ENCODE data around the gene KHDC1L.
"Not testable (repeated sequence)": the region's sequence is repeated elsewhere in the genome, so short reads cannot be mapped to it uniquely, and the experiment has no call there.

Gene KHDC1L, protein sequence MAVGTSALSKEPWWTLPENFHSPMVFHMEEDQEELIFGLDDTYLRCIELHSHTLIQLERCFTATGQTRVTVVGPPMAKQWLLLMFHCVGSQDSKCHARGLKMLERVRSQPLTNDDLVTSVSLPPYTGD

GRCh38 chr6:73225396-73225795 lies at the start of gene KHDC1L:
Gene KHDC1L (minus strand): TSS chr6:73225496. CDS start chr6:73225408, 88 bp downstream.
- no peak for DNase-seq (ENCODE audit: low read depth, low spot score)

- DNase-seq (ENCODE audit: low read depth, low spot score) = not testable (repeated sequence)
These were observed 44.0 kb upstream of the KHDC1L start for GRCh38 chr6:73269296-73269695.

- DNase-seq (ENCODE audit: low read depth, low spot score) = not testable (repeated sequence)
These were observed 43.6 kb upstream of the KHDC1L start for GRCh38 chr6:73268896-73269295.

DNA sequence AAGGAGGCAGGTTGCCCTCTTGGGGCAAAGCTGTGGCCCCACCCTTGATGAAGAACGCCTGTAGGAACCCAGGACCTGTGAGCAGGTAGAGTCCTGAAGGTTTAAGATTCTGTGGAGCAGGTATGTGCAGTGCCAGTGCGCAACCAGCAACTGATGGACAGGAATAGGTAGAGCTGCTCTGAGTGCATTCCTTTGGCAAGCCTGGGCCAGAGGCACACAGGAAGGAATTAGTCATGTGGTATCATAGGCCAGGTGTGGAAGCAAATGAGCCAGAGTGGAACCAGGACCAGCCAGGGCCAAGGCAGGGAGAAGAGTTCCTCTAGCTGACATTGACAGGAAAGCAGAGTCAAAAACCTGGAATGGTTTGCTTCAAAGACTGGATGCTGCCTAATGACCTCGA lies 39.1 kb upstream of the KHDC1L start:
- DNase-seq (ENCODE audit: low read depth, low spot score) = no peak

DNA sequence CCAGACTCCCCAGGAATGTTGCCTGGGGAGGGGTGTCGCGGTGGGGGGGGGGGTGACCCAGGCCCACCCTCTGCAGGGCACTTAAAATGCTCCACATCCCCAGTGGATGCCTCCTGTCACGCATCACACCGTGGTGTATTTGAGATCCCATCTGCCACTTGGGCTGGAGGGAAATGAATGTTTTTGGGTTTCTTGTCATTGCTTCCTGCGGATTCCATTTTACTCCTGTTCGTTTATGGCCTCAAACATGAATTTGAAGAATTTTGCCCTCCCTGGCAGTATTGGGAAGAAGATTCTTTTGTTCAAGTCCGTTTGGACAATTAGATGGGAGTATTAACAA lies 38.2 kb upstream of the KHDC1L start:
- no peak for DNase-seq (ENCODE audit: low read depth, low spot score)

DNA sequence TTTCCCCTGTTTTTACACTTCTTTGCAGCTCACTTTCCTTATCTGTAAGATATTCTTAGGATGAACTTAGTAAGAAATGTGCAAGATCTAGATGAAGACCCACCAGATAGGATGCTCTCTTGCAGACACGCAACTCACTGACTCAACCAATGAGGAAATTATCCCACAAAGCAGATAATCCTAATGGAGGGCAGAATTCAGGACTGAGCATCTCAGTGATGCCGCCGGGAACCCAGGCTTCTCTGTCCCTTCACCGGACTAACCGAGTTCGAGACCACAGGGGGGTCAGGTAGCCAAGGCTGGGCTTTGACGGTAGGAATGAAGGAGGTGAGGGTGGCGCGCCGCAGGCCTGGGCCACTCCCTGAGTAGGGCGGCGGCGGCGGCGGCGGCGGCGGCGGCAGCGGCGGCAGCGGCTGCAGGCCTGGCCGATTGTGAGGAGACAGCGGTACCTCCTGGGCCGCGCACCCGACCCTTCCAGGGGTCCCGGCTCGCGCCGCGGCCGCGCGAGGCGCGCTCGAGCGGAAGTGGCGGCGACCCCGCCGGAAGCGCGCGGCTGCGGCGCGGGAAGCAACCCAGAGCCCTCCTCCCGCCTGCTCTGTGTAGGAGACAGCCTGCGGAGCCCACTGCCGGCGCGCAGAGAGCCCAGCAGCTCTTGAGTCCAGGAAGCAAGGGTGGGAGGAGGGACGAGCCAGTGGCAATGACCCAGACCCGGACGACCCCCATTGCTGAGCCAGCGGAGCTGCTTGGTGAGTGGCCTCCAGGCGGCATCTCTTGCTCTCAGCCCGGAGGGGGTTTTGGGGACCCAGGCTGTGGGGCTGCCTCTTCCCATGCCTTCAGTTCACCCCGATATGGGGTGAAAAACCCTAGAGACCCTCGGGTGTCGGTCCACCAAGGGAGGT lies 37.6 kb upstream of the KHDC1L start, which contains the start of gene KHDC1:
Gene KHDC1 (minus strand): TSS at position 526 of the 899 bp plus-strand sequence. CDS start 20,679 bp downstream, outside the sequence.
- no peak for DNase-seq (ENCODE audit: low read depth, low spot score)

DNA sequence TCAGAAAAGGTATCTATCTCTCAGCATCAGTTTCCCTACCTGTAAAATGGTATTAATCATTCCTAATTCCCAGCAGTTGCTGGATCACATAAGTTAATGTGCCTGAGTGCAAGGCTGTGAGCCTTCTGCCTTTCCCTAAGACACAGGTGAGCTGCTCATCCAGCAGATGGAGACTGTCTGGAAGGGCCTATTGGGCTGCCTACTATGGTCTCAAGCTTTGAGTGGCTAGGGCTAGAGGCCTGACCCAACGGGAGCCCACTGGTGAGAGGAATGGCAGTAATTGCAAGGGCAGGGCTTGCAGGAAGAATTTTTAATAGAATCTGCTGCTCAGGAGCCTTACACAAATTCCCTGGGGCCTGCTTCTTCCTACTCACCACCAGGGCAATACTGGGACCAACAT lies 33.4 kb upstream of the KHDC1L start:
- DNase-seq (ENCODE audit: low read depth, low spot score) = no peak

- not testable (repeated sequence) for DNase-seq (ENCODE audit: low read depth, low spot score)
These were observed 29.0 kb upstream of the KHDC1L start for GRCh38 chr6:73254323-73254722.

- DNase-seq (ENCODE audit: low read depth, low spot score) = no peak
These were observed 27.4 kb upstream of the KHDC1L start for GRCh38 chr6:73252703-73253102.

DNA sequence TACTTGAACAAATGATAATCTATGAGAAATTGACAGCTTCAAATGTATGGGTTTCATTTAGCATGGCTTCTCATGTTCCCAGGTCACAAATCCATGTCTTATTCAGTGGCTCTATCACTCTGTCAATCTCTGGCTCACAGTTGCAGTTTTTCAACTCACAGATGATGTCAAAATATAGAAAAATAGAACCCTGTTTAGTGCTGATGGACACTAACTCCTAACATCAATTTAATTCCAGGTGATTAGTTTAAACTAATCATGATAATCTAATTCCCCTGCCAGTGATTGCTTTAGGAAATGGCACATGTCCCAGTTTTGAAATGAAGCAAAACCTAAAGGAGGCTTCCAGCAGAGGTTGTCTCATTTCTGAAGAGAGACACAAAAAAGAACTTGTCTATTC lies 24.7 kb upstream of the KHDC1L start:
- DNase-seq (ENCODE audit: low read depth, low spot score) = no peak

DNA sequence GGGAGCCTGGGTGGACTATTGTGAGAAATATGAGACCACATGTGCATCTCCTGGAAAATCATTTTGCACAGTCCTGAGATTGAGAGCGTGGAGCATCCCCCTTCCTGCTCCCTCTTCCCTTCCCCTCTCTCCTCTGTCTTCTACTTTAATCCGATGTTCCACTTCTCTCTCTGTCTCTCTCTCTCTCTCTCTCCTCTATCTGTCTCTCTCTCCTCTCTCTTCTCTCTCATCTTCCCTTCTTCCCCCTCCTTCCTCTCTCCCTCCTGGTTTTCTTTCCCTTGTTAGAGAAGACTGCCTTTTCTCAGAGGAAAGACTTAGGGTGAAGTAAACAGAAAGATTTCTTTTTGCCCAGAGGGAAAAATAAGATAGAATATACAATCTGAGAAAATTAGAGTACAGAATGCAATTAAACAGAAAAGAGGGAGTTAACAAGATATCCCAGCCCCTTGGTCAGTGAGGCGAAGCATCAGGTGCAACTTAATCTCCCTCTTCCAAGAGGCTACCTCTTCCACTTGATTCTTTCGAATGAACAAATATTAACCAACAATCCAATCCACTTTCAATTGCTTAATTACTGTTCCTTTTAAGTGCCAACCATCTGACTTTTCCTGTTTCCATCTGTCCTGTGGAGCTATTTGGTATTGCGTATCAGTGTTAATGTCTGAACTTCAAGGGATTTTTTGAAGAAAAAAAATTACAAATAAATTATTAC lies 23.1 kb upstream of the KHDC1L start:
- no peak for DNase-seq (ENCODE audit: low read depth, low spot score)

DNA sequence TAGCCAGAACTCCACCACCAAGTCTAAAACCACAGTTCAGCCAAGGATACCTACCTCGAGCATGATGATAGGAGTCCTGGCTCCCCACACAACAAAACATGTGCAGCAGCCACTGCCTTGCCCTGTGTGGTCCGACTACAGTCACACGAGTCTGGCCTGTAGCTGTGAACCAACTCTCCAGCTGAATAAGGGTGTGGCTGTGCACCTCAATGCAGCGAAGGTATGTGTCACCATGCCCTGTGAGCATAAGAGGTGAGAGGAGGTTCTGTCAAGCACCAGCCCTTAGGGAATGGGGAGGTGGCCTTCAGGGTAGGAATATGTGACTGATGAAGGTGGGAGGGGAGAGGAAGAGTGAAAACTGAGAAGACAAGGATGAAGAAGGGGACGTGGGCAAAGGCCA lies 16.7 kb upstream of the KHDC1L start:
- no peak for DNase-seq (ENCODE audit: low read depth, low spot score)

DNA sequence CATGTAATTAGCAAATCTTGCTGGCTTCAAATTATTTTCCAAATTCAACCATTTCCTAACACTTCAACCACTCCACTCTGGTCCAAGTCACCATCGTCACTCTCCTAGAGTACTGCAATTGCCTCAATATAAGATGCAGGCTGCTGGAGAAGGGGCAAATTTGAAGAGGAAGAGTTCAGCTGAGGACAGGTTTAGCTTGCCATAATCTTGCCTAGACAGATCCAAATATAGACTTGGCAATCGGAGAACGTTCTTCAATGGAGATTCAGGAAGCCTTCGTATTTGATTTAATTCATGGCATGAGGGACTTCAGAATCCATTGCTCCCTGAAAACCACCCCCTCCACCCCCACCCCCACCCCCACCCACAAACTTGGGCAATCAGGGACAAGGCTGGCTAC lies 15.4 kb upstream of the KHDC1L start:
- DNase-seq (ENCODE audit: low read depth, low spot score) = no peak

GRCh38 chr6:73236144-73236750 lies 11.0 kb upstream of the KHDC1L start:
- DNase-seq (ENCODE audit: low read depth, low spot score) = no peak

DNA sequence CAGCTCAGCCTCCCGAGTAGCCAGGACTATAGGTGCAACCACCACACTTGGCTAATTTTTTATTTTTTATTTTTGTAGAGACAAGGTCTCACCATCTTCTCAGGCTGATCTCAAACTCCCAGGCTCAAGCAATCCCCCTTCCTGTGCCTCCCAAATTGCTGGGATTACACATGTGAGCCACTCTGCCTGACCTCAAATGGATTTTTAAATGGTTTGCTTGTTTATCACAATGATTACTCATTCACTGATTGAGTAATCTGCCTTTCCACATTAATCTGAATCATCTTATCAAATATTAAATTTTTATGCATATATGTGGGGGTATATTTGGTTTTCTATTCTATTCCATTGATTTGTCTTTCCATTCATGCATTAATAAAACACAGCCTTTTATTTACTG lies 9.4 kb upstream of the KHDC1L start:
- DNase-seq (ENCODE audit: low read depth, low spot score) = no peak

GRCh38 chr6:73233971-73234370 lies 8.7 kb upstream of the KHDC1L start:
- not testable (repeated sequence) for DNase-seq (ENCODE audit: low read depth, low spot score)

DNA sequence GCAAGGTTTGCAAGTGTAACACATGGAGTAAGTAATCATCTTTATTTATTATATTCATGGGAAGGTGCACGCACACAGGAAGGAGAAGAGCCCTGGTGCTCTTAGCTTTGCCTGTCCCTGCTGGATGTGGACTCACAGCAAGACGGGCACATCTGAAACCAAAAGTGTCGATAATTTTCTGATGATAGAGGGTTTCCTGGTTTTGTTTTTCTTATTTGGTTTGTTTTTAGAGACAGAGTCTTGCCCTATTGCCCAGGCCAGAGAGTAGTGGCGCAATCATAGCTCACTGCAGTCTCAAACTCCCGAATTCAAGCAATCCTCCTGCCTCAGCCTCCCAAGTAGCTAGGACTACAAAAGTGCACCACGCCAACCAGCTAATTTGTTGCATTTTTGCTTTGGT lies 7.8 kb upstream of the KHDC1L start:
- DNase-seq (ENCODE audit: low read depth, low spot score) = no peak

DNA sequence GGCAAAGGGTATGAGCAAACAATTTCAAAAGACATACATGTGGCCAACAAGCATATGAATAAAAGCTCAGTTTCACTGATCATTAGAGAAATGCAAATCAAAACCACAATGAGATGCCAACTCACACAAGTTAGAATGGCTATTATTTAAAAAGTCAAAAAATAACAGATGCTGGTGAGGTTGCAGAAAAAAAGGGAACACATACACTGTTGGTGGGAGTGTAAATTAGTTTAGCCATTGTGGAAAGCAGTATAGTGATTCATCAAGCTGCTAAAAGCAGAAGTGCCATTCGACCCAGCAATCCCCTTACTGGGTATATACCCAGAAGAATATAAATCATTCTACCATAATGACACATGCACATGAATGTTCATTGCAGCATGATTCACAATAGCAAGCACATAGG lies 6.7 kb upstream of the KHDC1L start:
- no peak for DNase-seq (ENCODE audit: low read depth, low spot score)

GRCh38 chr6:73227606-73228255 lies 2.4 kb upstream of the KHDC1L start:
- DNase-seq (ENCODE audit: low read depth, low spot score) = no peak

DNA sequence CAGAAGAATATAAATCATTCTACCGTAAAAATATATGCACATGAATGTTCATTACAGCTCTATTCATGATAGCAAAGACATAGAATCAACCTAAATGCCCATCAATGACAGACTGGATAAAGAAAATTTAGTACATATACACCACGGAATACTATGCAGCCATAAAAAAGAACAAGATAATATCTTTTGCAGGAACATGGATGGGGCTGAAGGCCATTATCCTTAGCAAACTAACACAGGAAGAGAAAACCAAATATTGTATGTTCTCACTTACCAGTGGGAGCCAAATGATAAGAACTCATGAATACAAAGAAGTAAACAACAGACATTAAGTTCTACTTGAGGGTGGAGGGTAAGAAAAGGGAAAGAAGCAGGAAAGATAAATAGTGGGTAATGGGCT lies 8.4 kb downstream of the KHDC1L start:
- no peak for DNase-seq (ENCODE audit: low read depth, low spot score)

- no peak for DNase-seq (ENCODE audit: low read depth, low spot score)
These were observed 16.2 kb downstream of the KHDC1L start for GRCh38 chr6:73209117-73209516.
